ENCODE measurements around the gene FILIP1L.

- TF ChIP-seq PAF1 (CRISPR knock-in tag; IDR thresholded peaks at IDR 0.05) (no peak), ZMYM2 (CRISPR knock-in tag; IDR thresholded peaks at IDR 0.05) (no peak)
- TF ChIP-seq, protein P1, sequence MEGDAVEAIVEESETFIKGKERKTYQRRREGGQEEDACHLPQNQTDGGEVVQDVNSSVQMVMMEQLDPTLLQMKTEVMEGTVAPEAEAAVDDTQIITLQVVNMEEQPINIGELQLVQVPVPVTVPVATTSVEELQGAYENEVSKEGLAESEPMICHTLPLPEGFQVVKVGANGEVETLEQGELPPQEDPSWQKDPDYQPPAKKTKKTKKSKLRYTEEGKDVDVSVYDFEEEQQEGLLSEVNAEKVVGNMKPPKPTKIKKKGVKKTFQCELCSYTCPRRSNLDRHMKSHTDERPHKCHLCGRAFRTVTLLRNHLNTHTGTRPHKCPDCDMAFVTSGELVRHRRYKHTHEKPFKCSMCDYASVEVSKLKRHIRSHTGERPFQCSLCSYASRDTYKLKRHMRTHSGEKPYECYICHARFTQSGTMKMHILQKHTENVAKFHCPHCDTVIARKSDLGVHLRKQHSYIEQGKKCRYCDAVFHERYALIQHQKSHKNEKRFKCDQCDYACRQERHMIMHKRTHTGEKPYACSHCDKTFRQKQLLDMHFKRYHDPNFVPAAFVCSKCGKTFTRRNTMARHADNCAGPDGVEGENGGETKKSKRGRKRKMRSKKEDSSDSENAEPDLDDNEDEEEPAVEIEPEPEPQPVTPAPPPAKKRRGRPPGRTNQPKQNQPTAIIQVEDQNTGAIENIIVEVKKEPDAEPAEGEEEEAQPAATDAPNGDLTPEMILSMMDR (CRISPR knock-in tag; IDR thresholded peaks at IDR 0.05): no peak
Observed at GRCh38 chr3:99902091-99902490, 212.2 kb downstream of the FILIP1L start.

Measured in HepG2 (cell line).